Measurements from ENCODE around the gene HOXA4.

Gene HOXA4

DNA sequence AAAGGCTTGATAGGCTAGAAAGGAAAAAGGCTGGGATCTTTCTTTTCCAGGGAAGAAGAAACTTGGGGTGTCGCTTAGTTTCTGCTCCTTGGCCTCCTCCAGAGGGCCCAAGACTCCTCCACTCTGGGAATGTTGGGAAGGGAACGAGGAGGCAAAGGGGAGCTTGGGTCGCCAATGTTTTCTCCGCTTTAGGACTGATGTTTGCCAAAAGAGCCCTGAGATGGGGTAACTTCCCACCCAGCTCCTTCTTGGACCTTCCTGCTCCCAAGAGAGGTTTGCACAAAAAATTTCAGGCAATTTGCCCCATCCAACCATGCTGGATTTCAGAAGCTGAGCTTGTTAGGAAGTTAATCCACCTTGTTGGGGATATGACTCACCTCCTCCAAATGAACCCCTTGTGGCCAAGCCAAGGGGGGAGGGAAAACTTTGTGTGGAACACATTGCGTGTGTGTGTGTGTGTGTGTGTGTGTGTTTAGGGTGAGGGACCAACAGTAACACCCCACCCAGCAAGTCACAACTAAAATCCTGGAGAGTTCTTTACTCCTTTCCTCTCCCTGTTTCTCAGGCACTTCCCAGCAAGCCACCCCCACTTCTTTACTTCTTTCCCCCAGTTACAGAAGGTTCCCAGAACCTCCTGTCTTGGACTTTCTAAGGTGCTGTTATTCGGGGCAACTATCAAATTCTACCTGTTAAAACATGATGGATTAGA lies 19.4 kb downstream of the HOXA4 start:
- Histone ChIP-seq H3K36me3 (ENCODE audit: control insufficient read depth, insufficient read depth, low read length) (no peaks in the 10 kb centered on the region), H3K4me1 (ENCODE audit: control insufficient read depth, insufficient read depth, low read length) (peaks cover 14% of the 10 kb centered on the region; the same call in 1 of the 2 replicates), H3K27ac (ENCODE audit: low read depth, low read length) (no peak overlapping the region), H3K9ac (ENCODE audit: low read depth, low read length) (no peak overlapping the region), H3K4me3 (ENCODE audit: low read depth, low read length) (no peak overlapping the region), H3K9me3 (ENCODE audit: control insufficient read depth, insufficient read depth, low read length) (no peaks in the 10 kb centered on the region), H3K27me3 (ENCODE audit: control insufficient read depth, insufficient read depth, low read length) (peaks cover 99% of the 10 kb centered on the region)

GRCh38 chr7:27110186-27111031 lies 20.1 kb downstream of the HOXA4 start:
- Histone ChIP-seq H3K9me3 (ENCODE audit: control insufficient read depth, insufficient read depth, low read length) (no peaks in the 10 kb centered on the region), H3K27me3 (ENCODE audit: control insufficient read depth, insufficient read depth, low read length) (peaks cover 99% of the 10 kb centered on the region), H3K27ac (ENCODE audit: low read depth, low read length) (no peak overlapping the region), H3K4me3 (ENCODE audit: low read depth, low read length) (peak overlapping the region; percentile 48; the same call in 1 of the 2 replicates), H3K4me1 (ENCODE audit: control insufficient read depth, insufficient read depth, low read length) (peaks cover 16% of the 10 kb centered on the region; the same call in 1 of the 2 replicates), H3K36me3 (ENCODE audit: control insufficient read depth, insufficient read depth, low read length) (no peaks in the 10 kb centered on the region), H3K9ac (ENCODE audit: low read depth, low read length) (no peak overlapping the region)

GRCh38 chr7:27109466-27110185 lies 20.9 kb downstream of the HOXA4 start:
- Histone ChIP-seq H3K27me3 (ENCODE audit: control insufficient read depth, insufficient read depth, low read length) (peaks cover 99% of the 10 kb centered on the region), H3K4me3 (ENCODE audit: low read depth, low read length) (no peak overlapping the region), H3K36me3 (ENCODE audit: control insufficient read depth, insufficient read depth, low read length) (no peaks in the 10 kb centered on the region), H3K9ac (ENCODE audit: low read depth, low read length) (no peak overlapping the region), H3K9me3 (ENCODE audit: control insufficient read depth, insufficient read depth, low read length) (no peaks in the 10 kb centered on the region), H3K27ac (ENCODE audit: low read depth, low read length) (no peak overlapping the region), H3K4me1 (ENCODE audit: control insufficient read depth, insufficient read depth, low read length) (peaks cover 12% of the 10 kb centered on the region; the same call in 1 of the 2 replicates)

- no peaks in the 10 kb centered on the region for H3K36me3 ChIP-seq (ENCODE audit: control insufficient read depth, insufficient read depth, low read length)
- H3K27ac ChIP-seq (ENCODE audit: low read depth, low read length) = no peak overlapping the region
- peaks cover 12% of the 10 kb centered on the region; the same call in 1 of the 2 replicates for H3K4me1 ChIP-seq (ENCODE audit: control insufficient read depth, insufficient read depth, low read length)
- no peaks in the 10 kb centered on the region for H3K9me3 ChIP-seq (ENCODE audit: control insufficient read depth, insufficient read depth, low read length)
- H3K9ac ChIP-seq (ENCODE audit: low read depth, low read length) = no peak overlapping the region
- H3K4me3 ChIP-seq (ENCODE audit: low read depth, low read length) = no peak overlapping the region
- peaks cover 100% of the 10 kb centered on the region for H3K27me3 ChIP-seq (ENCODE audit: control insufficient read depth, insufficient read depth, low read length)
Observed at GRCh38 chr7:27108390-27109127, 22.0 kb downstream of the HOXA4 start.

DNA sequence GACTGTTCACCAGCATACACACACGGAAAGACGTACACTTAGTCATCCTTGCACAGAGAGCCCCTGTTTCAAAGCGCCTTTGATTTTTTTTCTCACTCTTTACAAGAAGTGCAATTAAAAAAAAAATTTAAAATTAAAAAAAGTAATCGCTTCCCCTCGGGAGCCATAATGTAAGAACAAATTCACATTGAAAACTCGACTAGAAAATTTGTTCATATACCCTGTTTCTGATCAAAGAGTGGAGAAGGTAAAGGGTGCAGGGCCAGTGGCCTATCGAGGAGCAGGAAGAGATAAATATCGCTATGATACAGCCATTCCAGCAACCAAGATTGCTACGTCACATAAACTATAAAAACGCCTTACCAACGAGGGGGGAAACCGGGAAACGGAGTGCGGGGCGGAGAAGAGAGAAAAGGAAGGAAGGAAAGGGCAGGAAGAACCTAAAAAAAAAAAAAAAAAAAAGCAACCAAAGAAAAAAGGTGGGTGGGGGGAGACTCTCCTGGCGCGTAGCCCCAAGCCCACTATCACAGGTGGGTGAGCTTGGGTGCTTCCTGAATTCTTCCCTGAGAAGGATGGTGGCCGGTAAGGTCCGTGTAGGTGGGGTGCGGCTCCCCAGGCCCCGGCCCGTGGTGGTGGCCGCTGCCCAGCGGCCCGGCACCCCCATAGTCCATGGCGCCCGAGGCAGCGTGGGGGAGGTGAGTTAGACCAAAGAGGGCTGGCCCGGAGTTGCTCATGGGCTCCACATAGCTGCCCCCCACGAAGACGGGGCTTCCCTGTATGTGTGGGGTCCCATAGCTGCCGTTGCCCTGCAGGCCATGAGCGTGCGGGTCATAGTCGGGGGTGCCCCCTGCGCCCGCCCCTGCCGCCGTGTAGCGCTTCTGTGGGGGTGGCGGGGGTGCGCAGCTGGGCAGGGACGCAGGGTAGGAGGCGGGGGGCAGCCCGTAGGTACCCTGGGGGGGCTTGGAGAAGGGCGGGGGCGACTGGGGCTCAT lies 22.9 kb downstream of the HOXA4 start:
- Histone ChIP-seq H3K36me3 (ENCODE audit: control insufficient read depth, insufficient read depth, low read length) (no peaks in the 10 kb centered on the region), H3K9ac (ENCODE audit: low read depth, low read length) (no peak overlapping the region), H3K4me3 (ENCODE audit: low read depth, low read length) (no peak overlapping the region), H3K27ac (ENCODE audit: low read depth, low read length) (no peak overlapping the region), H3K4me1 (ENCODE audit: control insufficient read depth, insufficient read depth, low read length) (peaks cover 12% of the 10 kb centered on the region; the same call in 1 of the 2 replicates), H3K27me3 (ENCODE audit: control insufficient read depth, insufficient read depth, low read length) (peaks cover 100% of the 10 kb centered on the region), H3K9me3 (ENCODE audit: control insufficient read depth, insufficient read depth, low read length) (no peaks in the 10 kb centered on the region)

- H3K36me3 ChIP-seq (ENCODE audit: control insufficient read depth, insufficient read depth, low read length) = no peaks in the 10 kb centered on the region
- peaks cover 100% of the 10 kb centered on the region for H3K27me3 ChIP-seq (ENCODE audit: control insufficient read depth, insufficient read depth, low read length)
- peaks cover 12% of the 10 kb centered on the region; the same call in 1 of the 2 replicates for H3K4me1 ChIP-seq (ENCODE audit: control insufficient read depth, insufficient read depth, low read length)
- H3K9ac ChIP-seq (ENCODE audit: low read depth, low read length) = no peak overlapping the region
- H3K9me3 ChIP-seq (ENCODE audit: control insufficient read depth, insufficient read depth, low read length) = no peaks in the 10 kb centered on the region
- no peak overlapping the region for H3K4me3 ChIP-seq (ENCODE audit: low read depth, low read length)
- no peak overlapping the region for H3K27ac ChIP-seq (ENCODE audit: low read depth, low read length)
Observed at GRCh38 chr7:27106901-27107240, 23.7 kb downstream of the HOXA4 start.

- Histone ChIP-seq H3K27ac (ENCODE audit: low read depth, low read length) (no peak overlapping the region), H3K27me3 (ENCODE audit: control insufficient read depth, insufficient read depth, low read length) (peaks cover 100% of the 10 kb centered on the region), H3K36me3 (ENCODE audit: control insufficient read depth, insufficient read depth, low read length) (no peaks in the 10 kb centered on the region), H3K4me3 (ENCODE audit: low read depth, low read length) (no peak overlapping the region), H3K9me3 (ENCODE audit: control insufficient read depth, insufficient read depth, low read length) (no peaks in the 10 kb centered on the region), H3K9ac (ENCODE audit: low read depth, low read length) (no peak overlapping the region), H3K4me1 (ENCODE audit: control insufficient read depth, insufficient read depth, low read length) (peaks cover 15% of the 10 kb centered on the region; the same call in 1 of the 2 replicates)
Observed at GRCh38 chr7:27106181-27106900, 24.2 kb downstream of the HOXA4 start.

DNA sequence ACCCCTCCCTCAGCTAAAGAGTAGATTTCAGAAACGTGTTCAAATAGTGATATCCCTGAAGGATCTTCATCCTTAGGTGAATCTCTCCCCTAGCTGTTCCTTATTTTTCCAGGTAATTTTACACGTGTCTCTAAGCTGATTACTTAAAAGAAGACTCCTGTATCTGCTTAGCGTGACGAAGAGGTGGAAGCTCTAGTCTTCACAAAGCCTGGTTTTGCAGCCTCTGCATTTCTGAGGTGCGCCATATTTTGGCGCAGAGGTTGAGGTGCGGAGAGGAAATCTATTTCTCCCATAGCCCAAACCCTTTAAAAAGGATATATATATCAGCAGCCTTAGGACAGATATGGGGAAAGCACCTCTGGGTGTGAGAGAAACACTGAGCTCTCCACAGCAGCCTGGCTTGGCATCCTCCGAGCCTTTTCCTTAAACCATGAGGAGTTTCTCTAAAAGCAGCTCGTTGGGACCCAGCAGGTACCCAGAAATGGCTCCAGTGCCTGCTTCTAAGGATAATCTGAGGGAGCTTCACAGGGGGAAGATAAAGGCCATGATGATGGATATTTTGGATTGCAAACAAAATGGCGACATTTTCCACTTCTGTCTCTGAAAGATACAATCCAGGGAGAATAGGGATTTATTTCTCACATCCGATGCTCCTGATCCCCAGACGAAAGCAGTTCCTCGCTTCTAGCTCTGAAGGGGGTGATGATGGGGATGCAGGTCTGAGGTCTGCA lies 25.1 kb downstream of the HOXA4 start:
- no peaks in the 10 kb centered on the region for H3K36me3 ChIP-seq (ENCODE audit: control insufficient read depth, insufficient read depth, low read length)

More for the DNA sequence above, 25.1 kb downstream of the HOXA4 start:
- peaks cover 24% of the 10 kb centered on the region for H3K4me1 ChIP-seq (ENCODE audit: control insufficient read depth, insufficient read depth, low read length)
- H3K27ac ChIP-seq (ENCODE audit: low read depth, low read length) = no peak overlapping the region
- H3K27me3 ChIP-seq (ENCODE audit: control insufficient read depth, insufficient read depth, low read length) = peaks cover 100% of the 10 kb centered on the region
- no peak overlapping the region for H3K9ac ChIP-seq (ENCODE audit: low read depth, low read length)
- no peak overlapping the region for H3K4me3 ChIP-seq (ENCODE audit: low read depth, low read length)
- H3K9me3 ChIP-seq (ENCODE audit: control insufficient read depth, insufficient read depth, low read length) = no peaks in the 10 kb centered on the region
